GM21786 (cell line): ENCODE measurements around the gene PTPRN2.
"Not testable (repeated sequence)": the region's sequence is repeated elsewhere in the genome, so short reads cannot be mapped to it uniquely, and the experiment has no call there.

Source experiments
- ATAC-seq: cut with Tn5 transposase; IDR thresholded peaks from one replicate; pipeline ENCODE4 v1.9.1; 2021; ENCODE audit not compliant: unreplicated experiment

Gene PTPRN2

DNA sequence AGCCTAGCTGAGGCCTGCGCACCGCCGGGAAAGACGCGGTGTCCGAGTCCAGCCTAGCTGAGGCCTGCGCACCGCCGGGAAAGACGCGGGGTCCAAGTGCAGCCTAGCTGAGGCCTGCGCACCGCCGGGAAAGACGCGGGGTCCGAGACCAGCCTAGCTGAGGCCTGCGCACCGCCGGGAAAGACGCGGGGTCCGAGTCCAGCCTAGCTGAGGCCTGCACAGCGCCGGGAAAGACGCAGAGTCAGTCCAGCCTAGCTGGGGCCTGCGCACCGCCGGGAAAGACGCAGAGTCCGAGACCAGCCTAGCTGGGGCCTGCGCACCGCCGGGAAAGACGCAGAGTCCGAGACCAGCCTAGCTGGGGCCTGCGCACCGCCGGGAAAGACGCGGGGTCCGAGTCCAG is 161.9 kb downstream of the PTPRN2 start:
- ATAC-seq: not testable (repeated sequence)

- ATAC-seq: no peak
These were observed 163.1 kb downstream of the PTPRN2 start for GRCh38 chr7:158424531-158424930.

GRCh38 chr7:158424011-158424410 is 163.6 kb downstream of the PTPRN2 start:
- ATAC-seq: no peak

GRCh38 chr7:158422887-158423560 is 164.6 kb downstream of the PTPRN2 start:
- no peak for ATAC-seq

DNA sequence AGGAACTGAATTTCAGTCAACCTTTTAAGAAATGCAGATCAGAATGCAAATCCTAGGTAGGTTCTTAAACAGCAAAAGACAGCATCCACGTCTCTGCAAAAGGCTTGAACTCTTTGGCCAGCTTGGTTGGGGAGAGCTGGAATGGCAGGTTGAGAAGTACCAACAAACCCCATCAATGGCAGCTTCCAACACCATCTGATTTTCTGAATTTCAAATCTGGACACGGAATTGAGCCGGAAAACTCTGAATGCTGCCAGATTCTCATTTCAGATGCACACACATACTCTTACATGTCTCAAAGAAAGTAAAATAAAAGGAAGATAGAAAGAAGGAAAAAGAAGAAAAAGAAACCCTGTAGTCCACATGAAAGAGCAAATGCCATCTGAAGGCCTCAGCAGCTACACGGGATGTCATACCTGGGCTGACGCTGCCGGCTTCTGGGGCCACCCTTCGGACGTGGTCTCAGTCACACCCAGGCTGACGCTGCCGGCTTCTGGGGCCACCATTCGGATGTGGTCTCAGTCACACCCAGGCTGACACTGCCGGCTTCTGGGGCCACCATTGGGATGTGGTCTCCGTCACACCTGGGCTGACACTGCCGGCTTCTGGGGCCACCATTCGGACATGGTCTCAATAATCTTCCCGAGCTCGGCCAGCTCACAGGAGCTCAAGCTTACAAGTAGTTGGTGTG is 165.3 kb downstream of the PTPRN2 start:
- no peak for ATAC-seq

DNA sequence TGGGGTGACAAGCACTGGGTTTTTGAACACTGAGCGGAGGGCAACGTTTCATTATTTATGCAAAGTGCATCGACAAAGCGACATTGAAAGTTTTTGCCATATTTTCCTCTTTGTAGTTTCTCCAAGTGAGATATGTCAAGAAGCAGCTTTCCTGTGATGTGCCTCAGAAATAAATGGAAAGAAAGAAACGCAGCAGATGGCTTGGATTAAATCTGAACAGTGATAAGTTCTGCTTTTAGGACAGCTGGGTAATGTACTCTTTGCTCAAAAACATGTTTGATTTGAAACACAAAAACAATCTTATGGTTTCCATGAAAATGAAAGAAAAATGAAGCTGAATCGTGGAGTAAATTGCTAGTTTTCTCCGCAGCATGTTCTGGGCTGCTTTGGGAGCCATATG is 166.3 kb downstream of the PTPRN2 start:
- no peak for ATAC-seq

- ATAC-seq: no peak
These were observed 166.9 kb downstream of the PTPRN2 start for GRCh38 chr7:158420591-158421340.

DNA sequence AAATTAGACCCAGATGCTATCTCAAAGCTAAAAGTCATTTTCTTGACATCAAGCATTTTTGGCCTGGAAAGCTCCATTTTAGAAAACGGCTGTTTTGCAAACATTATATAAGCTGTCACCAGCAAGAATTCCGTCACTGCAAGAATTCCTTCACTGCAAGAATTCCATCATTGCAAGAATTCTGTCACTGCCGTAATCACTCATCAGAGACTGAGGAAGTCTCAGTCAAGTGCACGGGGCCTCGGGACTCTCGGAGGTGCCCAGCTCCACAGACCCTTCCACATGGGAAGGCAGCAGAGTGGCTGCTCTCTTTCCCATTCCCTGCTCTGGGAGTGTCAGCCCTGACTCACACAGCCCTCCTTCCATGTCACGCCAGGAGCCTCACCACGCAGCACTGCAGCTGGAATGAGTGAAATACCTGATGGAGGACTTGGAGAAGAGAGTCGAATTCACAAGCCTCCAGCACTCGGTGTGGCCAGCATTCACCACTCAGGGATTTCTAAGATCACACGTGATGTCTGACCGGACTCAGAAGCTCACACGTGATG is 168.3 kb downstream of the PTPRN2 start:
- no peak for ATAC-seq

GRCh38 chr7:158418395-158418794 is 169.2 kb downstream of the PTPRN2 start:
- ATAC-seq: not testable (repeated sequence)

DNA sequence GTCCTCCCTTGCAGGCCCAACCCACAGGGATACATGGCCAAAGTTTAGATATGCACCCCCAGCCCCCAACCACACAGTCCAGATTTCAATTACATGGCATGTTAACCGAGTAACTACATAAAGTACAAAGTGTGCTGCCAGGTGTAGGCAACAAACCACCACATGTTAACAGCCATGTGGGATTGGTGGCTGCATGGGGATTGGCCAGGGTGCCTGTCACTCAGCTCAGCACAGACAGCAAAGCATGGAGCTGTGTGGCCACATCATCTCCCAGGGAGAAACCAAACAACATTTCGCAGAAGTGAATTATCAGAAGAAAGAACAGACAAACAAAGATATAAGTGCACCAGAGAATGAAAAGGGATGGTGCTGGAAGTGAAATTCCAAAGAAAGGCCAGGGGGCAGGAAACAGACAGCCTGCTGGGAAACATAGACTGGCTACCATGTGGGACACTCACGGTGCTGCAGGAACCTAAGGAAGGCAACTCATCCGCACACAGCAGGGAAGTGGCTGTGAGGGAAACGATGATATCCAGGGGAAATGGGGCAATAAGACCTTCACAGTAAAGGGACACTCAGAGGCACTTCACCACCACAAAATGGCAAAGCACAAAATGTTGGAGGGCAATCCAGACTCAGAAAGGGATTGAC is 171.2 kb downstream of the PTPRN2 start:
- no peak for ATAC-seq

DNA sequence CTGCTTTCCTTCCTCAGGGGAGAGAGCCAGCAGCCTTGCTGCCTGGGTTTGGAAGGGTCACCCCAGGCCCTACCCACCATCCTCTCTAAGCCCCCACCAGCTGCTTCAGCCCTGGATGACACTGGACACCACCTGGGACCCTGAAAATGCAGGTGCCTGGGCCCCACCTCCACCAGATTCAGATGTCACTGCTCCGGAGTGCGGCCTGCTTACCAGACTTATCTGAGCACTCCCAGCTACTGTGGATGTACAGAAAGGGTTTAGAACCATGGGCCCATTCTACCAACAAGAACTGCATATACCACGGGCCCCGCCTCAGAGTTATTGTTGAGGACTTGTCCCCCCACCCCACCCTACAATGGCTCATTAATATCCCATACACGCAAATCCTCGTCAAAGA is 172.3 kb downstream of the PTPRN2 start:
- no peak for ATAC-seq

- no peak for ATAC-seq
These were observed 173.1 kb downstream of the PTPRN2 start for GRCh38 chr7:158414486-158414961.

DNA sequence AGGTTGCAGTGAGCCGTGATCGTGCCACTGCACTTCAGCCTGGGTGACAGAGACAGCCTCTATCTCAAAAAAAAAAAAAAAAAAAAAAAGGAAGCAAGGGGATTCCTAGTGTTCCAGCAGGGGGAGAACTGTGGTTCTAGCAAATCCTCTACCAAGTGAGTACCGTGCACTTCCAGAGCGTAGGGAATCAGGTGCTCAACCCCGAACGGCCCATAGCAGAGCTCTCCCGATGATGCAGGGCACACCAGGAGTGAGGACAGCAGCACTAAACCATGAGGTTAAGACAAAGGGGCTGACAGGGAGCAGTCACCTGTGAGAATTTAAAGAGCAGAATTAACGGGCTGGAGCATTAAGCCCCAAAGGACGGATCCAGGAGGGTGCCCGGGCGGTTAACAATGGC is 173.6 kb downstream of the PTPRN2 start:
- ATAC-seq: no peak

DNA sequence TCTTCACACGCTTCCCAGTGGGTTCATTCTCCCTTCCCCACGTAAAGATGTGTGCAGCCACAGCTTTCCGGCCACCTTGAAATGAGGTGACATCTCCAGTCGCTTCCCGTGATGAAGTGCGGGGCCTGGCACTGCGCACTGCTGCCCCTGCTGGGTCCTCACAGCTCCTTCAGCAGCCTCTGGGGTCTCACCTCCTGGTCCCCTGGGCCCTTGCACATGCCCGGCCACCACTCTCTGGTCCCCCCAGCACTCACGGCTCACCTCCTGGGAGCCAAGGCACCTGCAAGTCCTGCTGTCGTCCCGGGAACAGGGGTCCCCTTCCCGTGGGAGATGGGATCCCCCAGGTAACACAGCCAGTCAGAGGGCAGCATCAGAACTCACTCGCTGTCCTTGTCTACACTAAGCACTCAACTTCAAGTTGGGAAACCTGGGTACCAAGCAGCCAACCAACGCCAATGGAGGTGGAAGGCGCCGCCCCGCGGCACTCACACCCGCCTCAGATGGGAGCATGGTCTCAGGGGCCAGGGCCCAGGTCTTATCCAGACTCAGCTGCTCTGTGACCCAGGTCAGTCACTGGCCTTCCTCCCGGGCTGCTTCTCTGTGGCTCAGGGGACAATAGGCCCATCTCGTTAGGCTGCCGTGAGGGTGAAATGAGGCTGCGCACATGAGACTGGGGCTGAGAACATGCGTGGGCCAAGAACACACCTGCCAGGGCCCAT is 176.2 kb downstream of the PTPRN2 start:
- no peak for ATAC-seq

- no peak for ATAC-seq
These were observed 176.9 kb downstream of the PTPRN2 start for GRCh38 chr7:158410720-158411119.

DNA sequence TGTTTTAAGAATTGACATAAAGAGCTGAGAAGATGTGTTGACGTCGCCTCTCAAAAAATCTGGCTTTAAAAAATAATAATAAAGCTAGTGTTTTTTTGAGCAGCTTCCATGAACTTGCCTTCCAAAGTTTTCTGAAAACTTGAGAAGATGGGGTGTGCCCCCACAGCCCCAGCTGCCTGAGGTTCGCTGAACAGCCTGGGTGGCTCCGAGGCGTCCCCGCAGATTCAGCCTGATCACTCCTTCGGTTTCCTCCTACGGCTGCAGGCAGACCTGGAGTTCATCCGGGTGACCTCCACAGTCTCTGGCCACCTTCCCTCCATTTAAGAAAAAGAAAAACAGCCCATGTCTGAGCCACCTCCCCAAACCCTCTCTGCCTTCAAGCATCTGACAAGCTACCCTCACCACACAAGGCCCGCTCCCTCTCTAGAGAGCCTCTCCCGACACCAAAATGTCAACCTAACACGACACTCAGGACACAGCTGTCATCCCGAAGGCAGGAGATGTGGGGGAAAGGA is 177.8 kb downstream of the PTPRN2 start:
- ATAC-seq: no peak

- no peak for ATAC-seq
These were observed 178.5 kb downstream of the PTPRN2 start for GRCh38 chr7:158409120-158409519.

DNA sequence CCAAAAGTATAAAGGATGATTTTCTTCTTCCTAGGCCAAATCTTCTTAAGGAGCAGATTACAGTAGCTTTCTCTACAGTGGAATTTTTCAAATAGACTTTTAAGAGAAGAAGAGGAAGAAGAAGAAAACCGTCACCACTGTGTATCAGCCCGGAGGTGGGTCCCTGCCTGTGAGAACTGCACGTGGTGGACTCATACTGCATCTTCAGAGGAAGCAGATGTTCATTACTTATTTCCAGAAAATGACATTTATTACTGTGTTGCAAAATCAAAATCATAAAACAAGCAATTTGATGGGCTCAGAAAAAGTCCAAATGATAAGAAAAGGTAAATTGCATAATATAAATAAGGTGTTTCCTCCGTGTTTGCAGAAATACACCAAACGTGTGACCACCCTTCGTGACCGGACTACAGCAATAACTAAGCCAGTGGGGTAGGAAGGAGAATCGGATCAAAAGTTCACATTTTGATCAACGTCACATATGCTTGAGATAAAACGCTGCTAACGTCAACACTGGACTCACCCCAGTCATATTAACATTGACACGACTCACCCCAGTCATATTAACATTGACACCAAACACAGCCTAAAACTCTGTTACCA is 179.2 kb downstream of the PTPRN2 start:
- no peak for ATAC-seq

- ATAC-seq: no peak
These were observed 179.9 kb downstream of the PTPRN2 start for GRCh38 chr7:158407581-158408317.
